BJ (cell line): ENCODE measurements around the gene FAM83G. TPM values are rescaled to one million over a fixed set of nuclear protein-coding genes. Genes with fewer than 3 reads are reported as not detected.
"Not testable (repeated sequence)": the region's sequence is repeated elsewhere in the genome, so short reads cannot be mapped to it uniquely, and the experiment has no call there.

Source experiments
- CTCF ChIA-PET: fragments of 350-600 bp; formaldehyde crosslinking; extraction: SDS; loops from one replicate; lab custom pipeline; 2021; ENCODE audit warnings: antibody characterized with exemption, inconsistent platforms; lab: Yijun Ruan, JAX
- POLR2A ChIA-PET: fragments of 300-600 bp; sonication (Branson Sonifier 250); formaldehyde crosslinking; extraction: SDS; loops from one replicate; lab custom pipeline; 2021; ENCODE audit warnings: antibody characterized with exemption; lab: Charles Lee
- DNase-seq: peaks from one replicate; pipeline ENCODE4 v3.0.0-alpha.2; 2011; ENCODE audit warnings: low read depth
- H3K27me3 ChIP-seq: 2 replicates; pipeline ENCODE4 v1.6.0; 2011; ENCODE audit warnings: low read length; ENCODE audit not compliant: control insufficient read depth, insufficient read depth
- H3K36me3 ChIP-seq: 2 replicates; pipeline ENCODE4 v1.5.1; 2011; ENCODE audit warnings: low read length; ENCODE audit not compliant: control insufficient read depth, insufficient read depth
- H3K4me3 ChIP-seq: 2 replicates; pipeline ENCODE4 v1.5.1; 2011; ENCODE audit warnings: low read depth, mild to moderate bottlenecking, control low read depth, low read length
- polyA minus RNA-seq: library from RNA; depleted of rRNA, polyadenylated mRNA; stranded (reverse); fragments of >200 nt; gene quantifications from 2 replicates; pipeline ENCODE4 v1.2.3, GENCODE V29; 2011; rRNA and poly(A)+ RNA removed
- polyA plus RNA-seq: library from polyadenylated mRNA; depleted of rRNA; stranded (reverse); fragments of >200 nt; gene quantifications from 2 replicates; pipeline ENCODE4 v1.2.3, GENCODE V29; 2011; rRNA removed
- TF ChIP-seq, protein P1 (sequence below): IDR thresholded peaks from 2 replicates; pipeline ENCODE4 v1.5.1; 2011; ENCODE audit warnings: low read depth, mild to moderate bottlenecking, control low read depth, inconsistent platforms, low read length, moderate library complexity; ENCODE audit not compliant: insufficient read depth

The FAM83G gene, protein sequence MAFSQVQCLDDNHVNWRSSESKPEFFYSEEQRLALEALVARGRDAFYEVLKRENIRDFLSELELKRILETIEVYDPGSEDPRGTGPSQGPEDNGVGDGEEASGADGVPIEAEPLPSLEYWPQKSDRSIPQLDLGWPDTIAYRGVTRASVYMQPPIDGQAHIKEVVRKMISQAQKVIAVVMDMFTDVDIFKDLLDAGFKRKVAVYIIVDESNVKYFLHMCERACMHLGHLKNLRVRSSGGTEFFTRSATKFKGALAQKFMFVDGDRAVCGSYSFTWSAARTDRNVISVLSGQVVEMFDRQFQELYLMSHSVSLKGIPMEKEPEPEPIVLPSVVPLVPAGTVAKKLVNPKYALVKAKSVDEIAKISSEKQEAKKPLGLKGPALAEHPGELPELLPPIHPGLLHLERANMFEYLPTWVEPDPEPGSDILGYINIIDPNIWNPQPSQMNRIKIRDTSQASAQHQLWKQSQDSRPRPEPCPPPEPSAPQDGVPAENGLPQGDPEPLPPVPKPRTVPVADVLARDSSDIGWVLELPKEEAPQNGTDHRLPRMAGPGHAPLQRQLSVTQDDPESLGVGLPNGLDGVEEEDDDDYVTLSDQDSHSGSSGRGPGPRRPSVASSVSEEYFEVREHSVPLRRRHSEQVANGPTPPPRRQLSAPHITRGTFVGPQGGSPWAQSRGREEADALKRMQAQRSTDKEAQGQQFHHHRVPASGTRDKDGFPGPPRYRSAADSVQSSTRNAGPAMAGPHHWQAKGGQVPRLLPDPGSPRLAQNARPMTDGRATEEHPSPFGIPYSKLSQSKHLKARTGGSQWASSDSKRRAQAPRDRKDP
- polyA plus RNA-seq (5.5 and 10.3 TPM in 2 replicates), polyA minus RNA-seq (8.6 and 8.8 TPM in 2 replicates)

DNA sequence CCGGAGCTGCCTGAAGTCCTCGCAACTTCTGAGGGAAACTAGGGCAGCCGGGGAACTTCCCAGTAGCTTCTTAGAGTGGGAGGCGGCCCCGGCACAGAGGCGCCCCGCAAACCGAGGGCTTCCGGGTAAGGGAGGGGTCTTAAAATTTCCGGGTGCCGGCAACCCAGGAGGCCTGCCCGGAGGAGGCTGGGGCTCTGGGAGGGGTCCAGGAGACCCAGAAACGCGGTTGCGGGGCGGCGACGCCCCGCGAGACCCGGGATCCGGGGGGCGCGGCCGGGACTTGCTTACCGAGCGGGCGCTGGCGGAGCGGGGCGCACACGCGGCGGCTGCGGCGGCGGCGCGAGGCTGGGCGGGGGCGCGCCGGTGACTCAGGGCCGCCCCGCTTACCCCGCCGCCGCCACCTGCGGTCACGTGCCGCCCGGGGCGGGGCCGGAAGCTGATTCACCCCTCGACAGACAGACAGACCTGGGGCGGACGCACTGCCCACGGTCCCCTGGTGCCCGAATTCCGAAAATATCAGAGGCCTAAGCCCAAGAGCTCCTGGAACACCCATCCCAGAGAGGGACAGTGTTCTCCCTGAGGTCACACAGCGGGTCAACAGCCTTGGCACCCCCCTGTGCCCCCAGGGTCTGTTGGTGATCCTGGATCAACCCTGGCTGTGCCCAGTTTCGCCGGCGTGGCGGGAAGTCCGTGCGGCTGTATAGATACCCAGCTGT, at the start of gene FAM83G:
Gene FAM83G (minus strand): TSS at position 344 of the 716 bp plus-strand sequence. CDS start 723 bp downstream, outside the sequence.
- DNase-seq = no peak
- Histone ChIP-seq H3K4me3 (peak within 1 kb of the TSS; percentile 50), H3K36me3 (peaks cover 3% of the 10 kb centered on the region; the same call in 1 of the 2 replicates), H3K27me3 (no peaks in the 10 kb centered on the region)
- TF ChIP-seq, protein P1, sequence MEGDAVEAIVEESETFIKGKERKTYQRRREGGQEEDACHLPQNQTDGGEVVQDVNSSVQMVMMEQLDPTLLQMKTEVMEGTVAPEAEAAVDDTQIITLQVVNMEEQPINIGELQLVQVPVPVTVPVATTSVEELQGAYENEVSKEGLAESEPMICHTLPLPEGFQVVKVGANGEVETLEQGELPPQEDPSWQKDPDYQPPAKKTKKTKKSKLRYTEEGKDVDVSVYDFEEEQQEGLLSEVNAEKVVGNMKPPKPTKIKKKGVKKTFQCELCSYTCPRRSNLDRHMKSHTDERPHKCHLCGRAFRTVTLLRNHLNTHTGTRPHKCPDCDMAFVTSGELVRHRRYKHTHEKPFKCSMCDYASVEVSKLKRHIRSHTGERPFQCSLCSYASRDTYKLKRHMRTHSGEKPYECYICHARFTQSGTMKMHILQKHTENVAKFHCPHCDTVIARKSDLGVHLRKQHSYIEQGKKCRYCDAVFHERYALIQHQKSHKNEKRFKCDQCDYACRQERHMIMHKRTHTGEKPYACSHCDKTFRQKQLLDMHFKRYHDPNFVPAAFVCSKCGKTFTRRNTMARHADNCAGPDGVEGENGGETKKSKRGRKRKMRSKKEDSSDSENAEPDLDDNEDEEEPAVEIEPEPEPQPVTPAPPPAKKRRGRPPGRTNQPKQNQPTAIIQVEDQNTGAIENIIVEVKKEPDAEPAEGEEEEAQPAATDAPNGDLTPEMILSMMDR = no peak
- ChIA-PET CTCF (interaction anchor here (0.9 to 1.9 kb wide), 5 partner anchors 19 to 44 kb away, joined by 3 to 4 read pairs (median 3); no protein-coding TSS in a partner anchor), POLR2A (interaction anchor here (0.5 kb wide), 1 partner anchor 814 kb away, joined by 3 read pairs; no protein-coding TSS in a partner anchor)

DNA sequence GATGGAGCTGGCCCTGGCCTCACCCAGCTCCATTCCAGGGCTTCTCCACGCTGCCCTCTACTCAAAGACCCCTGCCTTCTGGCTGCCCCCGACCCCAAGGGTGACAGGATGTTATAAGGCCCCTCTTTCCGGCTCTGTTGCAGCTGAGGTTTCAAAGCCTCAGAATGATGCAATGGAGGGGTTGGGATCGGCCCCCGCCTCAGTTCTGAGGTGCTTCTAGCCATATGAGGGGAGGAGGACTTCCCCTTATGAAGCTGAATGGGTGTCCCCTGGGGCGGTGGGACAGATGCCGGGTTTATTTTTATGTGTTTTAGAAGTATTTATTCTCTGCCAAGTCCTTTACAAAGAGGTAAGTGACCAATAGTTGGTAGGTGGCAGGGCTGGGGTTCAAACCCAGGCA, 44.3 kb upstream of the FAM83G start:
- CTCF ChIA-PET, POLR2A ChIA-PET, H3K27me3 ChIP-seq, H3K36me3 ChIP-seq, H3K4me3 ChIP-seq, DNase-seq: not testable (repeated sequence)

DNA sequence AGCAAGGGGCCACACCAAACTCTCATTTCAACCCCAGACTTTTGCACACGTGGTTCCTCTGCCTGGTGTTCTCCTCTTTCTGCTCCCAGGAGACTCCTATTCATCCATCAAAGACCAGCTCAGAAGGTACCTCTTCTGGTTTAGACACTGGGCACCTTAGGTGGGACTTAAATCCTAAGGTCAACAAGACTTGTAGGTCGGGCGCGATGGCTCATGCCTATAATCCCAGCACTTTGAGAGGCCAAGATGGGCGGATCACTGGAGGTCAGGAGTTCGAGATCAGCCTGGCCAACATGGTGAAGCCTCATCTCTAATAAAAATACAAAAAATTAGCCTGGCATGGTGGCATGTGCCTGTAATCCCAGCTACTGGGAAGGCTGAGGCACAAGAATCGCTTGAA, 42.9 kb upstream of the FAM83G start:
- CTCF ChIA-PET, H3K4me3 ChIP-seq: not testable (repeated sequence)

GRCh38 chr17:19046782-19047375, 42.3 kb upstream of the FAM83G start, which contains the start of gene GRAP:
Gene GRAP, minus strand, starts transcription at chr17:19046957. Its CDS starts 31 bp downstream, at chr17:19046926.
- H3K27me3 ChIP-seq, CTCF ChIA-PET, POLR2A ChIA-PET, DNase-seq, H3K36me3 ChIP-seq, H3K4me3 ChIP-seq: not testable (repeated sequence)

More for the DNA sequence above, 42.9 kb upstream of the FAM83G start:
- H3K36me3 ChIP-seq, H3K27me3 ChIP-seq, POLR2A ChIA-PET, DNase-seq: not testable (repeated sequence)

GRCh38 chr17:19044643-19045042, 40.1 kb upstream of the FAM83G start:
- H3K4me3 ChIP-seq, DNase-seq, POLR2A ChIA-PET, H3K36me3 ChIP-seq, H3K27me3 ChIP-seq, CTCF ChIA-PET: not testable (repeated sequence)

GRCh38 chr17:19043032-19043431, 38.5 kb upstream of the FAM83G start:
- H3K4me3 ChIP-seq, CTCF ChIA-PET, H3K36me3 ChIP-seq, DNase-seq, POLR2A ChIA-PET, H3K27me3 ChIP-seq: not testable (repeated sequence)

DNA sequence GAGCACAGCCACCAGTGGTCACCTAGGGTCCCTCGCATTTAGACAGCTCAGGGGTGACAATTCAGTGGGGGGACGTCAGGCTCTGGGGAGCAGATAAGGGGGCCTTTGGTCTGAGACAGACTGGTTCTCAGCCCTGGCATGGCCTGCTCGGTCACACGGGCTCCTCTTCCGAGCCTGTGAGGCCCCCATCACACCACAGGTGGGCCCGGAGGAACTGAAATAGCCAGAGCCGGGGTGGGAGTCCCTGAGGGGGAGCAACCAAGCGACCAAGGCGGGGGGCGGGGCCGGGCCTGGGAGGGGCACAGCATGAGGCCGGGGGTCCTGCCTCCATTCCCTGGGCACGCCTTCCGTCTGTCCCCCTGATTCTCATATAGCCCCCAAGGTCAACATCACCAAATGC, 37.8 kb upstream of the FAM83G start:
- CTCF ChIA-PET, H3K27me3 ChIP-seq, H3K36me3 ChIP-seq, POLR2A ChIA-PET, DNase-seq, H3K4me3 ChIP-seq: not testable (repeated sequence)

DNA sequence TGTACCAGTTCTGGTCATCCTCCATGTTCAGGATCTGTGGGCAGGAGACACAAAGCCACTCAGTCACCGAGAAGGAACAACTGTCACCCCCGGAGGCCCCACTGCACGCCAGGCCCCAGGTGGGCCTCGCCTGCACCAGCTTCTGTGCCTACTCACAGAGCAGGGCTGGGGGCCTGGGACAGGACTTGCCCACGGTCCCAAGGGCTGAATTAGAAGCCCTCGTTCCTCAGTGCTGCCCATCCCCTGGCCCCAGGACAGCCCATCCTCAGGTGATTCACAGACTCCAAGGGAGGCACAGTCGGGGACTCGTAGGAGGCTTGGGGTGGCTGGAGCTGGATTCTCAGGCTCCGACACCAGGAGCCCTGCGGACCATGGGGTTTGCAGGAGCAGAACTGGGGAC, 37.3 kb upstream of the FAM83G start:
- H3K27me3 ChIP-seq, H3K36me3 ChIP-seq, CTCF ChIA-PET, H3K4me3 ChIP-seq, POLR2A ChIA-PET, DNase-seq: not testable (repeated sequence)

DNA sequence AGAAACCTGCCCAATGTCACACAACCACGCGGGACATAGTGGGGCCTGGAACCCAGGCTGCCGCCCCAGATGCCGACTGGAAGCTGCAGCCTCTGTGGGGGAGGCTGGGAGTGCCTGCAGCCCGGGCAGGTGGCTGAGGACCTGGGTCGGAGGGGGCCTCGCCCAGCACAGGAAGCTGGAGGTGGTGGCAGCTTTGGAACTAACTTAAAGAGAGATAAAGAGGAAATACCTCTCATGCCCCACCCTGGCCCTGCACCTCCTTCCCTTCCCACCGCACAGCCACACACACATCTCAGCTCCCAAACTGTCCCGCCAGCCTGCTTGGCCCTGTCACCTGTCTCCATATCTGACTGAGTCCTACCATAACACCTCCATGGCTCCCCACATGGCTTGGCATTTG, 35.8 kb upstream of the FAM83G start:
- H3K27me3 ChIP-seq, H3K36me3 ChIP-seq, H3K4me3 ChIP-seq, DNase-seq, CTCF ChIA-PET, POLR2A ChIA-PET: not testable (repeated sequence)

GRCh38 chr17:19038730-19039129, 34.2 kb upstream of the FAM83G start:
- DNase-seq, H3K4me3 ChIP-seq, H3K27me3 ChIP-seq, POLR2A ChIA-PET, CTCF ChIA-PET, H3K36me3 ChIP-seq: not testable (repeated sequence)

DNA sequence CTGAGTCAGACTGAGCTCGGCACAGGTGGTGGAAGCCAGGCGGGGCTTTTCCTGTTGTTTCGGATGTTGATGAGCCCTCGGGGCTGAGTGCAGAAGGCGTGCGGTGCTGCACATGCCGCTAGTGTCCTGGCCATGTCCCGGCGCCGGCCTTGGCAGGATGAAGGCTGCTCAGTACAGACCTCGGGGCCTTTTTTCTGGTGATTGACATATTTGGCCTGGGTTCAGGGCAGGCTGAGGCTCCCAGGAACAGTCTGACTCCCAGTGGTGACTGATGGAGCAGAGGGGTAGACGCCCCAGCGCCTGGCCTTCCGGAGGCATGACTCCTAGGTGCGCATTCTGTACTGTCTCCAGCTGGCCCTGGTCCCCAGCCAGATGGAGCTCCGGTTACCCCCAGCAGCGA, 33.4 kb upstream of the FAM83G start:
- H3K36me3 ChIP-seq, H3K27me3 ChIP-seq, POLR2A ChIA-PET, DNase-seq, CTCF ChIA-PET, H3K4me3 ChIP-seq: not testable (repeated sequence)
